HG02973 (cell line): Measurements from ENCODE around the gene HOXC13.

Experiments used
- ATAC-seq: cut with Tn5 transposase; IDR thresholded peaks from one replicate; pipeline ENCODE4 v1.9.1; 2021; ENCODE audit warnings: moderate library complexity; ENCODE audit not compliant: unreplicated experiment

Gene HOXC13

DNA sequence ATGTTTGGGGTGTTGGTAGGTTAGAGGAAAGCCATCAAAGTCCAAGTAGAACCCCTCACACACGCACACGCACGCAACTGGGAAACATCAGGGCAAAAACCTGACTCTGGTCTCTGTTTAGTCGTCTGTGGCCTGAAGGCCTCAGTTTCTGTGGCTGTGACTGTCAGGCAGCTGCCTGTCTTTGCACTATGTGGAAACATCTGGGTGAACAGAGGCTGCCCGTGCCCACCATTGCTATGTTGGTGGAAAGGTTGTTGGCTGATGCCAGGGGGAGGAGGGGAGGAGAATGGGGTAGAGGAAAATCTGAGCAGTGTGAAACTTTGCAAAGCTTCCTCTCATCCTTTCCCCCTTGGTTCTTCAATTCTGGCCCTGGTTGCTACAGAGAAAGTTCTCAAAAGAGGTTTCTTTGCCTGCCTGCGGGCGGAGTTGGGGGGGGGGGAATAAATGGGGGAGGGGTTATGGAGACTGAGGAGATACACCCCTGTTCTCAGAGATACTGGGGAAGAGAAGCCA, 53.8 kb downstream of the HOXC13 start:
- no peak for ATAC-seq

DNA sequence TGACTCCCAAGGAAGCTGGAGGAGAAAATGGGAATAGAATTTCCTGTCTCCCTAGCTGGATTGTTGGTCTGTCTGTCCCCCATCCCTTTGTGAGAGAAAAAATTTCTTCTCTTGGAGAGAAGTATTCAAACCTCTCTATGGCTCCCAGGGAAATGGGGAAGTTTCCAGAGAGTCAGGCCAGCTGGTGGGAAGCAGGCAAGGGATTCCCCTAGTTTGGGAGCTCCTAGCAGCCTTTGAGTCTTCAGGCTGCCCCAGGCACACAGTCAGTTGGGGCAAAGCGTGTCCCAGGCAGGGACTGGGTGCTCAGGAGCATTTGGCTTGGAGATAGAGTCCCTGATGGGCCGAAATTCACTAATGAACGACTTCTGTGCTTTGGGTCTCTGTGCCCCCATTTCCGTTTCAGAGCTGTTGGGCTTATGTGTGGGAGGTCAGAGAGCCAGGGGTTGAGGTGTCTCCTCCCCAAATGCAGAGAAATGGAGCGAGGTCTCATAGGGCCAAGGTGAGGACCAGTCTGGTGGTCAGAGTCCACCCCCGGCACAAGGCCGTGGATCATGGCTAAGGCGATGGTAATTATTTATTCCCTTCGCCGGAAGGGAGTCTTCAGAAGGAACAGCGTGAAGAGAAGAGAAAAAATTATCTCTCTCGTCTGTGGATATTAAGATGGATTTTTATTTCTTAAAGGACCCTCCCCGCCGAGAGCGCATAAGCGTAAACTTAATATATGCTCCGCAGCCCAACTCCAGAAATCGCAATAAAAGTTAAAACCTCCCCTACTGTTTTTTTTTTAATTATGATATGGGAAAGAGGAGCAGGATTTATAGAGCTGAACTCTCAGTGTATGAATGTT, 54.8 kb downstream of the HOXC13 start:
- ATAC-seq = no peak

DNA sequence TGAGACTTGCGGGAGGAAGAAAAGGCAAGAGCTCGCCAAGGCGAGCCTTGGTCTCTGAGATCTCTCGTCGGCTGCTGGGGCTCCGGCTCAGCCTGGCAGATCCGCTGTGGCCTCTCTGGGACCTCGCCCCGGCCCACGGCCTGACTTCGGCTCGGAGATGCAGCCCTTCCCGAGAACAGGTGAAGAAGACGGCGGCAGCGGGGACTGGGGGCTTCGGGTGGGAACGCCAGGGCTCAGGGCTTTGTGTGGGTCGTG, 55.3 kb downstream of the HOXC13 start:
- ATAC-seq = no peak

DNA sequence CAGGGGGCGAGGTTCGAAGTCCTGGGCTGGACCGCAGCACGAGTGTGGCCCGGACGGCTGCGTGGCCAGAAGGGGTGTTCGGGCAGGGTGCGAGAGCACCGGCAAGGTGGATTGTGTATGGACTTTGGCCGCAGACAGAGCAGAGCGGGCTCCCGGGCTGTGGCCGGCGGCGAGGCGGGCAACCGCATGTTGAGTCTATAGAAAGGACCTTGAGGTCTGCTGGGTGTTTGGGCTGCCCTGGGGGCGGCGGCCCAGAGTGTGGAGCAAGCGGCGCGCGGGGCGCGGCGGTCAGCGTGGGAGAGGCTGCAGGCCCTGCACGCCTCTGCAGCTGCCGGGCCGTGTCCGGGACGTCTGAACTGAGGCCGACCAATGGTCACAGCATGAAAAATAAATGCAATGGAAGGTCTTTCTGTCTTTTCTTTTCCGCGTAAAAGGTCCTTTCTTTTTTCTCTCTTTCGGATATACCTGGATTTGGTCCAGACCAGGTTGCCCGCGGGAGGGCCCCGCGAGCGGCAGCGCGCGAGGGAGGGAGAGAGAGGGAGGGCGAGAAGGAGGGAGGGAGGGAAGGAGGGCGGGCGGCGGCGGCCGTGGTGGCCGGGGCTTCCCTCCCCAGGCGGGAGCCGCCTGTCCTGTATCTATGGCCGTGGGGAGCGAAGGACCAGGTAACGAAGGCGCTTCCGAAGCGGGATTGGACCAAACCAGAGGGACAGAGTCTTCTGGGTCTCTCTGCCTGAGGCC, 55.8 kb downstream of the HOXC13 start:
- no peak for ATAC-seq

DNA sequence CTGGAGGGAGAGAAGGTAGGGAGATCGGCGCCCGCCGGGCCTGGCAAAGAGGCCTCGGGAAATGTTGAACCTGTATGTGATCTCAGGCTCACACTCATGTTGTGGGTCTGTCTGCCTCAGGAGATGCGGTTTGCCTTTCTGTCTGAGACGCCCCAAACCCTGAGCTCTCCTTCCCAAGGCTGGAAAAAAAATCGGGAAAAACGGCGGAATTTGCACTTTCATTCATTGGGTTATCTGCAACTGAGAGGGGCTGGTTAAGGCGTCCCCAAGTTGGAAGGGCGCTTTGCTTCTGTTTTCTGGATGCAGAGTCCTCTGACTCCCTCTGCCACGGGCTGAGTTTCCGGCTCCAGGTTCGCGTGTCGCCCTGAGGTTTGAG, 56.4 kb downstream of the HOXC13 start:
- ATAC-seq = no peak

DNA sequence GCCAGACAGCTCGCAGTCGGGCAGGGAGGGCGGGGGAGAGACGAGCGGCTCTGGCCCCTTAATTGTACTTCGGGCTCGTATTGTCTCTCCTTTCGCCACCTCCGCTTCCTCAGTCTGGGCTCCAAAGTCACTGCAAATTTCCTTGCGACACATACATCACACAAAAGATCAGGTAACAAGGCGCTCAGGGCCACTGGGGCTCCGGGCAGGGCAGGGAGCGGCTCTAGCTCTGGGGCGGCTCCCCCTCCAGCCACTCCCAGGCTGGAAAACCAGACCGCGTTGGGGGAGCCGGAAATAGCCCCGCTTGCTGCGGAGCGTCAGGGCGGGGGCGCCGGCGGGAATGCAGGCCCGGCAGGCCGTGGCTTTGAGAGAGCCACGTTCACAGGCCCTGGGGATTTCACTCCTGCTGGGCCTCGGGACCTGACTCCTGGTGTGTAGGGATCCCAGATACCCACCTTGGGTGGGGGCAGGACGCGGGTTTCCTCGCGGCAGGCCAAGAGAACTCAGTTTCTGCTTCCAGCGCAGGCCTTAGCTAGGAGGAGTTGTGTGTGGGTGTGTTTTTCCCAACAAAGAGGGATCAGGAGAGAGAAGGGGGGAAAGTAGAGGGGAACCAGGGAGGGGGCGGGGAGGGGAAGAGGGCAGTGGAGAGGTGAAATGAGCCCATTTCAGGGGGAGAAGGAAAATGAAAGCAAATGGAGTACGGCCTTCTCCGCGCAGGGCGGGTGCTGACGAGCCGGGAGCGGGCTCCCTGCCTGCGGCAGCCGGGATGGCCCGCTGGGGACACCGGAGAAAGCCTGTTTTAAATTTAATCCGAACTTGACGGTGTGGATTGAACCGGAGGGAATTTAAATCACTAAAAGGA, 57.0 kb downstream of the HOXC13 start:
- no peak for ATAC-seq
